ENCODE results near the gene AADAC. TPM values are rescaled to one million over a fixed set of nuclear protein-coding genes. Genes with fewer than 3 reads are reported as not detected.
"Not testable (repeated sequence)": the region's sequence is repeated elsewhere in the genome, so short reads cannot be mapped to it uniquely, and the experiment has no call there.

AADAC gene
- total RNA-seq, 1 donor from 2014 or later = not detected

DNA sequence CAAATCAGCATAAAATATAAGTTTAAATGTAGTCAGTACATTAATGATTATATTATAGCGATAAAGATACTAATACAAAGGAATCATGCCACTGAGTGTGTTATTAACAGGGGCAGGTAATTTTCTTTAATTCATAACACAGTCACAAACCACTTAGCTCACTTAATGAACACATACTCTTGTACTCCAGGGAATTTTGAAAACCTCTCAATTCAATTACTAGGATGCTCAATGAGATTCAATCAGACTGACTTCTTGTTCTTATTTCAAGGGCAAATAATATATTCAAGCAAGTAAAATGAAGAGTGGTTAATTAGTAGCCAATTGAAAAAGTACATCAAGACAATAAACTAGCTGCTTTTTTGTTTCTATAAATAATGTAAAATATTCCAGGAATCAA is 53.8 kb downstream of the AADAC start:
- Histone ChIP-seq H3K27me3 (ENCODE audit: control insufficient read depth, insufficient read depth, low read length) (no peaks in the 10 kb centered on the region), H3K36me3 (ENCODE audit: control insufficient read depth, insufficient read depth, low read length) (no peaks in the 10 kb centered on the region), H3K4me3 (ENCODE audit: low read depth, low read length) (no peak overlapping the region)
- no peak for DNase-seq (ENCODE audit: low read depth)
- FAIRE-seq = no peak
- no peak for TF ChIP-seq CTCF (IDR thresholded peaks at IDR 0.05; ENCODE audit: insufficient read depth, low read length, severe bottlenecking)

GRCh38 chr3:151869181-151869580 is 55.3 kb downstream of the AADAC start:
- no peak for TF ChIP-seq CTCF (IDR thresholded peaks at IDR 0.05; ENCODE audit: insufficient read depth, low read length, severe bottlenecking)
- no peaks in the 10 kb centered on the region for H3K27me3 ChIP-seq (ENCODE audit: control insufficient read depth, insufficient read depth, low read length)
- no peak overlapping the region for H3K4me3 ChIP-seq (ENCODE audit: low read depth, low read length)
- DNase-seq (ENCODE audit: low read depth) (no peak), FAIRE-seq (no peak)
- no peaks in the 10 kb centered on the region for H3K36me3 ChIP-seq (ENCODE audit: control insufficient read depth, insufficient read depth, low read length)

DNA sequence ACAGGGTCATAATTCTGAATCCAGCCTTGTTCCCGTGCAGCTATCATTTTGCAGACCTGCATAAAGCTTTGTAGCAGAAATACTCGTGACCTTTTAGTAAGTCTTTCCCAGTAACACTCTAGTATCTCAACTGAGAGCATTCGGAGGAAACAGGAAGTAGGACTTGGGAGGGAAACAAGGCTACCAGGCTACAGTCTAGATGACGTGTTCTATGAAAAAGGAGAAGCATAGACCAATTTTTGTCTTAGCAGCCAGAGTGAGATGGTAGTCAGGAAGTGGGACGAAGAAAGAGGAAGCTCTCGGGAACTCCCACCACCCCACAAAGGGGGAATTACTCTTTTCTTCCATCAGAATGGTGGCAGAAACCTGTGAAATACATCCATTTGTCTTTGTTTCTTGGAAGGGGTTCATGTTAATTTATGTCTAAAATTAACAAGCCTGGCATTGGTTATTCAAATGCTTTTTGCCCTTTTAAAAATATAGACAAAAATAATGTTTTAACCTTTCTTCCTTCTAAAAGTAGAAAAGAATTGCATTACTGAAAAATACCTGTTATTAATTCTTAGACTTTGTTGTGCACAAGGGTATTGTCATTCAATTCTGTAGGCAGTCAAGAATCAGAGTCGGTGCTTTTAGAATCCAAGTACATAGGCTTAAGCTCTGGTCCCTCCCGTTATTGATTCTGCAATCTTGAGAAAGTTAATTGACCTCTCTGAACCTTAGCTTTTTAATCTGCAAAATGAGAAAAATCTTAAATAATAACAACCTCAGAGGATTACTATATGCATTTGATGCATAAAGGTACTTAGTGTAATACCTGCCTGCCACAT is 57.9 kb downstream of the AADAC start:
- DNase-seq (ENCODE audit: low read depth) (no peak), FAIRE-seq (no peak)
- Histone ChIP-seq H3K36me3 (ENCODE audit: control insufficient read depth, insufficient read depth, low read length) (no peaks in the 10 kb centered on the region), H3K4me3 (ENCODE audit: low read depth, low read length) (no peak overlapping the region), H3K27me3 (ENCODE audit: control insufficient read depth, insufficient read depth, low read length) (no peaks in the 10 kb centered on the region)
- no peak for TF ChIP-seq CTCF (IDR thresholded peaks at IDR 0.05; ENCODE audit: insufficient read depth, low read length, severe bottlenecking)

DNA sequence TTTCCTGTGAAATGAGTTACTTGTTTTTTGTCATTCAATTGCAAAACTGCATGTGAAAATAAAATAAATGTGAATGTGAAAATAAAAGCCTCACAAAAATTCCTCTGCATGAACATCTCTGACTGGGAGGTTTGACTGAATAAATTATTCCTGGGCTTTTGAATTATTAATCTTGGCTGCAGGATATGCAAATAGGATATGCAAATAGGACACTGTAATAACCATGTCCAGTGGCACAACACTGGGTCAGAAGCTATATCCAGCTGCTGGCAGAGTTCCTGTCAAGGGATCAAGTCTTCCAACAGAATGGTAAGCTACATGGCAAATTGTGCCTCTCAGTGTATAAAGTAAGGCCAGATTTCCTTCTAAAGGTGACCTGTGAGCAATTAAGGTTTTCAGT is 59.5 kb downstream of the AADAC start, which contains the start of gene SUCNR1:
Gene SUCNR1 (plus strand): TSS at position 246 of the 400 bp plus-strand sequence. CDS start 6,250 bp downstream, outside the sequence.
- Histone ChIP-seq H3K27me3 (ENCODE audit: control insufficient read depth, insufficient read depth, low read length) (no peaks in the 10 kb centered on the region), H3K4me3 (ENCODE audit: low read depth, low read length) (no peak within 1 kb of the TSS), H3K36me3 (ENCODE audit: control insufficient read depth, insufficient read depth, low read length) (no peaks in the 10 kb centered on the region)
- TF ChIP-seq CTCF (IDR thresholded peaks at IDR 0.05; ENCODE audit: insufficient read depth, low read length, severe bottlenecking) = no peak
- FAIRE-seq (no peak), DNase-seq (ENCODE audit: low read depth) (no peak)

DNA sequence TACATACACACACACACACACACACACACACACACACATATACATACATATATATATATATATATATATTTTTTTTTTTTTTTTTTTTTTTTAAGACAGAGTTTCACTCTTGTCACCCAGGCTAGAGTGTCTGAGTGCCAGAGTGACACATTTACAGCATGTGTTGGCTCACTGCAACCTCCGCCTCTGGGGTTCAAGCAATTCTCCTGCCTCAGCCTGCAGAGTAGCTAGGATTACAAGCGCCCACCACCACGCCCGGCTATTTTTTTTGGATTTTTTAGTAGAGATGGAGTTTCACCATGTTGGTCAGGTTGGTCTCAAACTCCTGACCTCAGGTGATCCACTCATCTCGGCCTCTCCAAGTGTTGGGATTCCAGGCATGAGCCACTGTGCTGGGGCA is 60.2 kb downstream of the AADAC start:
- not testable (repeated sequence) for DNase-seq (ENCODE audit: low read depth); H3K27me3 ChIP-seq (ENCODE audit: control insufficient read depth, insufficient read depth, low read length); FAIRE-seq; H3K4me3 ChIP-seq (ENCODE audit: low read depth, low read length); H3K36me3 ChIP-seq (ENCODE audit: control insufficient read depth, insufficient read depth, low read length)

GRCh38 chr3:151875759-151876158 is 61.8 kb downstream of the AADAC start:
- H3K4me3 ChIP-seq (ENCODE audit: low read depth, low read length) = no peak overlapping the region
- FAIRE-seq (no peak), DNase-seq (ENCODE audit: low read depth) (no peak)
- H3K36me3 ChIP-seq (ENCODE audit: control insufficient read depth, insufficient read depth, low read length) = no peaks in the 10 kb centered on the region
- no peaks in the 10 kb centered on the region for H3K27me3 ChIP-seq (ENCODE audit: control insufficient read depth, insufficient read depth, low read length)
- no peak for TF ChIP-seq CTCF (IDR thresholded peaks at IDR 0.05; ENCODE audit: insufficient read depth, low read length, severe bottlenecking)

All from bronchial epithelial cell (primary cell).